Measurements from ENCODE around the gene SKP2.

The SKP2 gene

DNA sequence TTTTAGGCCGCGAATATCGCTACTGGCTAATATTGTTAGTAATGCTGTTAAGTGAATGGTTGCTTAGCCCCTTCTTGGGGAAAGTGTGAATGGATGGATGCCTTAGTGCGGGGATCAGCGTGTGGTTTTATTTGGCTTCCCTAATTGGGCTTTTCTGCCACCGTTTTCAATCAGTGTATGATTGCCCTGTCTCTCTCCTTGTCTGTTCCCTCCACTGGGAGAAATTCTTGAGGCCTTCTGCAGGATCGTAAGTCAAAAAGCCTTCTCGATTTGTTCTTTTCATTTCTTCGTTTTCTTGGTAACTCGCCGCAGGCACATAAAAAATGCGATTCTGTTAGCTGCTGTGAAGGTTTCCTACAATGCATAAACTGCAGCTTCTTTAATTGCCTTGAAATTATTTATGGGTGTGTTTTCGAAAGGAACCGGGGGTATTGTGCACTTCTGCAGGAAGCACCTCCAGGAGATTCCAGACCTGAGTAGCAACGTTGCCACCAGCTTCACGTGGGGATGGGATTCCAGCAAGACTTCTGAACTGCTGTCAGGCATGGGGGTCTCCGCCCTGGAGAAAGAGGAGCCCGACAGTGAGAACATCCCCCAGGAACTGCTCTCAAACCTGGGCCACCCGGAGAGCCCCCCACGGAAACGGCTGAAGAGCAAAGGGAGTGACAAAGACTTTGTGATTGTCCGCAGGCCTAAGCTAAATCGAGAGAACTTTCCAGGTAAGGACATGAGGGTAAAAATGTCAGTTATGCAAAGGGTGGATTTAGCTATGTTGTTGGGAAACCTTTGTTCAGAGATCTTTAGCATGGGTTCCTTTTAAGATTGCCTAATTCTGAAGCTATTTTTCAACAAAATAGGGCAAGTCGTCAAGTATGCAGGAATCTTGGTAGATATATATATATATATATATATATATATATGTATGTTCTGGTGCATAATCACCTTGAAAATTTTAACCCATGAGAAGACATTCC is 700 bp downstream of the SKP2 start:
- no peak for DNase-seq (ENCODE audit: extremely low read depth, low read depth)
- TF ChIP-seq, protein P1, sequence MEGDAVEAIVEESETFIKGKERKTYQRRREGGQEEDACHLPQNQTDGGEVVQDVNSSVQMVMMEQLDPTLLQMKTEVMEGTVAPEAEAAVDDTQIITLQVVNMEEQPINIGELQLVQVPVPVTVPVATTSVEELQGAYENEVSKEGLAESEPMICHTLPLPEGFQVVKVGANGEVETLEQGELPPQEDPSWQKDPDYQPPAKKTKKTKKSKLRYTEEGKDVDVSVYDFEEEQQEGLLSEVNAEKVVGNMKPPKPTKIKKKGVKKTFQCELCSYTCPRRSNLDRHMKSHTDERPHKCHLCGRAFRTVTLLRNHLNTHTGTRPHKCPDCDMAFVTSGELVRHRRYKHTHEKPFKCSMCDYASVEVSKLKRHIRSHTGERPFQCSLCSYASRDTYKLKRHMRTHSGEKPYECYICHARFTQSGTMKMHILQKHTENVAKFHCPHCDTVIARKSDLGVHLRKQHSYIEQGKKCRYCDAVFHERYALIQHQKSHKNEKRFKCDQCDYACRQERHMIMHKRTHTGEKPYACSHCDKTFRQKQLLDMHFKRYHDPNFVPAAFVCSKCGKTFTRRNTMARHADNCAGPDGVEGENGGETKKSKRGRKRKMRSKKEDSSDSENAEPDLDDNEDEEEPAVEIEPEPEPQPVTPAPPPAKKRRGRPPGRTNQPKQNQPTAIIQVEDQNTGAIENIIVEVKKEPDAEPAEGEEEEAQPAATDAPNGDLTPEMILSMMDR (IDR thresholded peaks at IDR 0.05; ENCODE audit: low read depth, low read length): no peak

DNA sequence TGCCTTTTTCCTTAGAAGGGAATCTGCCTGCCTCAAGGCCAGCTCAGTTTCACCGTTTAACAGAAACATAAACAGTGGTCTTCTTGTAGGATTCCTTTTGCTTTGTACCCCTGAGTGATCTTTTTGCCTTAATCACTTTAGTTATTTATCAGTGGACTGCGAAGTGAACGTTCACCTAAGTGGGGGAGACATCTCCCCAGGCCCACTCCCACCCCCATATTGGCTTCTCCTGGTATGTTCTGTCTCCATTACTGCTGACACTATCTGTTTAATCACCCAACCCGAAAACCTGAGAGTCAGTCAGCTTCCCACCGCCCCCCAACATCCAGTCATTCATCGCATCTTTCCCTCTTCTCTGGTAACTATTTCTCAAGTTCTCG is 1.4 kb downstream of the SKP2 start:
- TF ChIP-seq, protein P1 (IDR thresholded peaks at IDR 0.05; ENCODE audit: low read depth, low read length): no peak
- no peak for DNase-seq (ENCODE audit: extremely low read depth, low read depth)

DNA sequence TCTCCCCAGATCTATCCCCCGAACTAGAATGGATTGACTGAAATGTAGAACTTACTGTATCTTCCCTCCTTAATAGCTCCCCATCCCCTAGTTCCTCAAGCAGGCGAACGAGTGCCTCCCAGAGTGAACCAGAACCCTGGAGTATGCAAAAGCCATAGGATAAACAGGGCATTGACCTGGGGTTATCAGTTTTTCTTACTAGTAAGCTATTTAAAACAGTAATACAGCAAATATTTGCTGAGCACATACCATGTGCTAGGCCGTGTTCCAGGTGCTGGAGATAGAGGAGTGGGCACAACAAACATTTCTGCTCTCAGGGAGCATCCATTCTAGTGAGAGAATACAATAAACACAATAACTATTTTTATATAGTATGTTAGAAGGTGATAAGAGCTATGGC is 1.8 kb downstream of the SKP2 start:
- no peak for DNase-seq (ENCODE audit: extremely low read depth, low read depth)
- TF ChIP-seq, protein P1 (IDR thresholded peaks at IDR 0.05; ENCODE audit: low read depth, low read length): no peak

DNA sequence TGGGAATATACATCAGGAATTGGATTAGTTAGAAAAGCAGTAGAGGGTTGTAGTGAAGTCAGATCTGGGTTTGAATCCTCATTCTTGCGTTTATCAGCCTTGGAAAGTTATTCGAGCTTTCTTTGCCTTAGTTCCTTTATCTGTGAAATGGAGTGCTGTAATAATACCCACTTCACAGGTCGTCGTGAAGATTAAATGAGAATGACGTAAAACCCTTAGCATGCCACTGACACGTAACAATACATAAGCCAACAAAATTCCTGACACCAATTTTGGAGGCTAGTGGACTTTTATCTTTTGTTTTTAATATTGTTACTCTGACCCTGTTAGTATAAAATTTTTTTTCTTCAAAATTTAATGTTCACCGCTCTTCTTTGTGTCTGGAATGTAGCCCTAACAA is 3.4 kb downstream of the SKP2 start:
- TF ChIP-seq, protein P1 (IDR thresholded peaks at IDR 0.05; ENCODE audit: low read depth, low read length): no peak

DNA sequence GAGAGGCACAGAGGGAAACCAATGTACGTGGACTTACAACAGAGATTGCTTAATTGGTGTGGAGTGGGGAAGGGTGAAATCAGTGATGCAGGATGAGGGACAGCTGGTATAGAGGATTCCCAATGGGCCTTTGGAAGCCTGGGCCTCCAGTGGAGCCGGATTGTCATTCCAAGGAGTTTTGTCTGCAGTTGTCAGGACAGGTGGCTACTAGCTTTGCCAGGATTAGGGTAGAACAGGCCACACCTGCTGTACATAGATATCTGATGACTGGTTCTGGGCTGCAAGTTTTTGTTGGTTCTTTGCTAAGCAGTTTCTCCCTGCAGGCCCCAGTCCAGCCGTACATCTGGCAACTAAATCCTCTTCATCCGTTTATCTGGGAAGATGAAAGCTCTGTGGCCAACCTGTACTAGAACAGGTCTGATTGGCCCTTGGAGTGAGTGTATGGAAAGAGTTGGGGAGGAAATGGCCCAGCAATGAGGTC is 4.2 kb downstream of the SKP2 start:
- no peak for DNase-seq (ENCODE audit: extremely low read depth, low read depth)
- TF ChIP-seq, protein P1 (IDR thresholded peaks at IDR 0.05; ENCODE audit: low read depth, low read length): no peak

More for the DNA sequence above, 3.4 kb downstream of the SKP2 start:
- DNase-seq (ENCODE audit: extremely low read depth, low read depth): no peak

DNA sequence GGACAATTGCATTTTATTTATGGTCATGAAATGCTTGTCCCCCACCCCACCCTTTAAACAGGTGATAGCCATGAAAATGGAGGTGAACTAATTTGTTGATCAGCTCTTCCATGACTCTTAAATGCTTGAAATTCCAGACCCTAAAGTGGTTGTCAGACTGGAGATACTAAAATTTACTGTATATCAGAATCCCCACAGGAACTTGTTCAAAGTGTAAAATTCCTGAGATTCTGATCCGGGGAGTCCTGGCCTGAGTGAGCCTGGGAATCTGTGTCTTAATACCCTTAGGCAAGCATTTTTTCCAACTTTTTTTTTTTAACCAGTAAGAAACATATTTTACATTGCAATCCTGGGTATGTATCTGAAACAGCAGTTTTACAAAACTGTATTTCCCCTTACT is 4.7 kb downstream of the SKP2 start:
- DNase-seq (ENCODE audit: extremely low read depth, low read depth): peak; percentile 32
- TF ChIP-seq, protein P1 (IDR thresholded peaks at IDR 0.05; ENCODE audit: low read depth, low read length): no peak

DNA sequence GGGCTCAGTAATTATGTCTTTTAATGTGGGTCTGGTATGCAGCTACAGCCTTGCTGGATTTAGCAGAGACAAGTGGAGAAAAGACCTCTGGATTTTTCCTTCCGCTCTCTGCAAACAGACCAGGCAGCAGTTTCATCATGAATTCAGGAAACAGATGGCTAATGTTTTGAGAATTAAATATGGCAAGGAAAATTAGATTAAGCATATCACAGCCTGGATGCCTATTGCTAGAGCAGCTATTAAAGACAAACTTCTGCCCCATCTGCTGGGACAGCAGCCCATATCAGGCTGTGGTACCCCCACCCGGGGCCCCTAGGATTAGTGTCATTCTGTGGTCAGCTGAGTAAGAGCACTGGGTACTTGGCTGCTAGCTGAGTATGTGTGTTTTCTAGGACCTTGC is 6.2 kb downstream of the SKP2 start:
- TF ChIP-seq, protein P1 (IDR thresholded peaks at IDR 0.05; ENCODE audit: low read depth, low read length): no peak
- DNase-seq (ENCODE audit: extremely low read depth, low read depth): no peak
